PFSK-1 (cell line): ENCODE measurements around the gene PSMA7.

Experiments
- FOXP2 ChIP-seq: optimal IDR thresholded peaks from 2 replicates; pipeline ENCODE3; 2011; ENCODE audit warnings: borderline replicate concordance, control low read depth, inconsistent platforms; ENCODE audit not compliant: insufficient read depth; ENCODE audit errors: extremely low read length, extremely low read depth
- POLR2AphosphoS5 ChIP-seq: IDR thresholded peaks from 2 replicates; pipeline ENCODE4 v1.6.1; 2012; ENCODE audit warnings: low read depth, mild to moderate bottlenecking, control low read depth, low read length, moderate library complexity
- SIN3A ChIP-seq: IDR thresholded peaks from 2 replicates; pipeline ENCODE4 v1.6.1; 2012; ENCODE audit warnings: mild to moderate bottlenecking, low read length, moderate library complexity, borderline replicate concordance; ENCODE audit not compliant: insufficient read depth
- TF ChIP-seq, protein P1 (sequence below), 2 experiments: IDR thresholded peaks; 2 replicates each; pipeline versions ENCODE4 v1.6.1 to v1.8.0; 2011 to 2012; ENCODE audit warnings: low read depth in 2 of 2, low read length in 2 of 2, control low read depth in 1 of 2, inconsistent platforms in 1 of 2, mild to moderate bottlenecking in 1 of 2, moderate library complexity in 1 of 2; ENCODE audit not compliant: insufficient read depth in 1 of 2

DNA sequence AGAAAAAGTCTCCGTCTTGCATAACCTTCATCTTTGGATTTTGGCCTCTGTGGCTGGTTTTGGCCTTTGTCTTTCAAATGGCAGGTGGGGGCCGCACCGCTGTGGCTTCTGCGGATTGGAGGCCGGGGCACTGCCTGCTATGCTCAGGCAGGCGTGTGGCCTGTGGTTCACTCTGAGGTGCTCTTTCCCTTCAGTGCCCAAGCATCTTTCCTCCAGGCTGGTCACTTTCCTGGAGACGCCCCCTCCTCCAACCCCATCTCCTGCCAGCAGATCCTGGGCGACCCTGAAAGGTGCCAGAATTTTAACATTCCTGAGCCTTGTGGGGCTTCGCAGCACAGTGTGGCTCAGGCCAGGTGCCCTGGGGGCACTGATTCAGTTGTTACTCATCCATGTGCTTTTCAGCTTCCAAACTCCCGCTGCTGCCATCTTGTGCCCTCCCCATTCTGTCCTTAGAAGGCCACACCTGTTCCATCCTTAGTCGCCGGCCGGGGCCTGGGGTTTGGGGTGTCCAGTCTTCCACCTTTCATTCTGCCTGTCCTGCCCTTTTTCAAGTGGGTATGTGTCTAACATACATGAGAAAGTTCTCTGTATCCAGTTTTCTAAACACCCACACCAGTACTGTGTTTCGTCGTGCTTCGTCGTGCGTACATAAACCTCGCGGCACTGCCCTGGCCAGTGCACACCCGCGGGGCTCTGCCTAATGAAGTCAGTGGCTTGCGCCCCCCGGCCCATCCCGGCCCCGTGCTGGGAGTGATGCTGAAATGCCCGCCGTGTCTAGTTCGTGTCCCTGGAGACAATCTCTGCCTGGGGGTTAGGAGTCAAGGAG, 12.4 kb upstream of the PSMA7 start:
- no peak for TF ChIP-seq POLR2AphosphoS5
- TF ChIP-seq SIN3A, result no peak
- TF ChIP-seq FOXP2, result no peak
- TF ChIP-seq, protein P1, sequence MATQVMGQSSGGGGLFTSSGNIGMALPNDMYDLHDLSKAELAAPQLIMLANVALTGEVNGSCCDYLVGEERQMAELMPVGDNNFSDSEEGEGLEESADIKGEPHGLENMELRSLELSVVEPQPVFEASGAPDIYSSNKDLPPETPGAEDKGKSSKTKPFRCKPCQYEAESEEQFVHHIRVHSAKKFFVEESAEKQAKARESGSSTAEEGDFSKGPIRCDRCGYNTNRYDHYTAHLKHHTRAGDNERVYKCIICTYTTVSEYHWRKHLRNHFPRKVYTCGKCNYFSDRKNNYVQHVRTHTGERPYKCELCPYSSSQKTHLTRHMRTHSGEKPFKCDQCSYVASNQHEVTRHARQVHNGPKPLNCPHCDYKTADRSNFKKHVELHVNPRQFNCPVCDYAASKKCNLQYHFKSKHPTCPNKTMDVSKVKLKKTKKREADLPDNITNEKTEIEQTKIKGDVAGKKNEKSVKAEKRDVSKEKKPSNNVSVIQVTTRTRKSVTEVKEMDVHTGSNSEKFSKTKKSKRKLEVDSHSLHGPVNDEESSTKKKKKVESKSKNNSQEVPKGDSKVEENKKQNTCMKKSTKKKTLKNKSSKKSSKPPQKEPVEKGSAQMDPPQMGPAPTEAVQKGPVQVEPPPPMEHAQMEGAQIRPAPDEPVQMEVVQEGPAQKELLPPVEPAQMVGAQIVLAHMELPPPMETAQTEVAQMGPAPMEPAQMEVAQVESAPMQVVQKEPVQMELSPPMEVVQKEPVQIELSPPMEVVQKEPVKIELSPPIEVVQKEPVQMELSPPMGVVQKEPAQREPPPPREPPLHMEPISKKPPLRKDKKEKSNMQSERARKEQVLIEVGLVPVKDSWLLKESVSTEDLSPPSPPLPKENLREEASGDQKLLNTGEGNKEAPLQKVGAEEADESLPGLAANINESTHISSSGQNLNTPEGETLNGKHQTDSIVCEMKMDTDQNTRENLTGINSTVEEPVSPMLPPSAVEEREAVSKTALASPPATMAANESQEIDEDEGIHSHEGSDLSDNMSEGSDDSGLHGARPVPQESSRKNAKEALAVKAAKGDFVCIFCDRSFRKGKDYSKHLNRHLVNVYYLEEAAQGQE (IDR thresholded peaks at IDR 0.05; ENCODE audit: insufficient read depth in 1 of 2, low read depth in 2 of 2, low read length in 2 of 2), result no peak
